Dermis microvascular lymphatic vessel endothelial cell (primary cell): ENCODE results near the gene ADGRG2. TPM values are rescaled to one million over a fixed set of nuclear protein-coding genes. Genes with fewer than 3 reads are reported as not detected.

Experiments used
- DNase-seq, 2 donors: peaks; one replicate each; pipeline versions ENCODE4 v3.0.0 to v3.0.0-alpha.2; 2010; ENCODE audit warnings: low read depth in 2 of 2
- total RNA-seq: library from RNA; depleted of rRNA; stranded (reverse); fragments of >200 nt; gene quantifications from 2 replicates; pipeline ENCODE4 v1.2.1, GENCODE V29; 2014

The ADGRG2 gene
- total RNA-seq, 1 donor from 2014 or later: not detected

- DNase-seq: no peak
These were observed 166.6 kb downstream of the ADGRG2 start for GRCh38 chrX:18955676-18956075.

GRCh38 chrX:18951032-18951431 is 171.2 kb downstream of the ADGRG2 start:
- DNase-seq: no peak

- DNase-seq: no peak
These were observed 172.3 kb downstream of the ADGRG2 start for GRCh38 chrX:18949944-18950301.

- DNase-seq: no peak
These were observed 172.9 kb downstream of the ADGRG2 start for GRCh38 chrX:18949291-18949943.

GRCh38 chrX:18946611-18947010 is 175.7 kb downstream of the ADGRG2 start:
- no peak for DNase-seq

GRCh38 chrX:18946157-18946556 is 176.1 kb downstream of the ADGRG2 start:
- DNase-seq: no peak

- no peak for DNase-seq
These were observed 176.8 kb downstream of the ADGRG2 start for GRCh38 chrX:18945483-18945882.

- DNase-seq: no peak
These were observed 177.8 kb downstream of the ADGRG2 start for GRCh38 chrX:18944482-18944881.

- DNase-seq: no peak
These were observed 180.4 kb downstream of the ADGRG2 start for GRCh38 chrX:18941896-18942295.

Other genes with a start within 250 kb of the ADGRG2 start
- 7.4 and 10.6 TPM in 2 replicates for gene PHKA2, start 138.4 kb downstream of the ADGRG2 start, total RNA-seq
- gene PDHA1, start 221.5 kb upstream of the ADGRG2 start, total RNA-seq: 75.4 and 76.4 TPM in 2 replicates